SH-SY5Y (cell line): Measurements from ENCODE around the gene PRKD1.

Experiments
- GATA2 ChIP-seq: IDR thresholded peaks from 2 replicates; pipeline ENCODE4 v1.6.1; 2011; ENCODE audit warnings: mild to moderate bottlenecking, low read depth, low read length
- GATA3 ChIP-seq: IDR thresholded peaks from 2 replicates; pipeline ENCODE4 v1.6.1; 2011; ENCODE audit warnings: low read depth, mild to moderate bottlenecking, low read length, moderate library complexity

GRCh38 chr14:29927376-29928116, at the start of gene PRKD1:
- TF ChIP-seq GATA2 (no peak), GATA3 (no peak)
